NB4 (cell line): ENCODE measurements around the gene CHPF.

Experiments
- CTCF ChIP-seq: IDR thresholded peaks from one replicate; pipeline ENCODE4 v1.5.1; 2012; ENCODE audit warnings: low read depth, low read length
- MAX ChIP-seq: IDR thresholded peaks from 2 replicates; pipeline ENCODE4 v1.6.1; 2011; ENCODE audit warnings: low read depth, low read length
- MYC ChIP-seq: IDR thresholded peaks from 2 replicates; pipeline ENCODE4 v1.6.1; 2011; ENCODE audit warnings: low read depth, low read length
- POLR2A ChIP-seq: IDR thresholded peaks from 2 replicates; pipeline ENCODE4 v1.6.1; 2011; ENCODE audit warnings: mild to moderate bottlenecking; ENCODE audit not compliant: insufficient read length; ENCODE audit errors: extremely low read depth

- TF ChIP-seq CTCF (no peak), POLR2A (no peak), MAX (no peak), MYC (no peak)
Observed at GRCh38 chr2:219516888-219517287, 26.7 kb downstream of the CHPF start.
